ACHN (cell line): ENCODE data around the gene TRIM8.

Experiments
- DNase-seq: peaks from one replicate; pipeline ENCODE4 v3.0.0-alpha.2; 2015
- in situ Hi-C: cut with HindIII; loops from 2 replicates; pipeline ENCODE4 v1.10.0; 2017; ENCODE audit warnings: low sequenced_read_pairs, low pct_ligation_motif_present, low pct_unique_long_range_greater_than_20kb

TRIM8 gene

DNA sequence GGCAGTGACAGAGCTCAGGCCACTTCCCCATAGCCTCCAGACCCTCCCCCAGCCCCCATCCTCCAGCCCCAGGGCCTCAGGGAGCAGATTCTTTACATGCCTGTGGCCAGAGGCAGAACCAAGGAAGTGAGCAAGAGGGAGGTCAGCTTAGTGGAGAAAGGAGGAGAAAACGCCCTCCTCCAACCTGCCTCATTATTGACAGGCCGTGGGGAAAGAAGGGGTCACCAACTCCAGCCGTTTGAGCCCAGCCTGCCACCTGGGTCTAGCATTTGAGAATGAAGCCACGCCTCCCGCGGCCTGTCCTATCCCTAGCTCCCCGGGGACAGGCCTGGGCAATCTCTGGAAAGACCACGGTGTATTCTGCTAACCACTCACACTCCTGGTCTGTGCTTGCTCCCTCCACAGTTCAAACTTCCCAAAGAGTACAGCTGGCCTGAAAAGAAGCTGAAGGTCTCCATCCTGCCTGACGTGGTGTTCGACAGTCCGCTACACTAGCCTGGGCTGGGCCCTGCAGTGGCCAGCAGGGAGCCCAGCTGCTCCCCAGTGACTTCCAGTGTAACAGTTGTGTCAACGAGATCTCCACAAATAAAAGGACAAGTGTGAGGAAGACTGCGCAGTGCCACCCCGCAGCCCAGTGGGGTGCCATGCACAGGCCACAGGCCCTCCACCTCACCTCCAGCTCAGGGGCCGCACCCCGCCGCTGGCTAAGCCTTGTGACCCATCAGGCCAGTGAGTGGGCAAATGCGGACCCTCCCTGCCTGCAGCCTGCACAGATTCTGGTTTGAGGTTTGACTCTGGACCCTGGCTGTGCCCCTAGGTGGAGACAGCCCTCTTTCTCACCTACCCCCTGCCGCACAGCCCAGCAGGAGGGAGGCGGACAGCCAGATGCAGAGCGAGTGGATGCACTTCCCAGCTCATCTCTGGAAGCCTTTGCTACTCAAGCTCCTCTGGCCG is 14.3 kb upstream of the TRIM8 start:
- in situ Hi-C loops = no loop called here
- peak; percentile 96 for DNase-seq

DNA sequence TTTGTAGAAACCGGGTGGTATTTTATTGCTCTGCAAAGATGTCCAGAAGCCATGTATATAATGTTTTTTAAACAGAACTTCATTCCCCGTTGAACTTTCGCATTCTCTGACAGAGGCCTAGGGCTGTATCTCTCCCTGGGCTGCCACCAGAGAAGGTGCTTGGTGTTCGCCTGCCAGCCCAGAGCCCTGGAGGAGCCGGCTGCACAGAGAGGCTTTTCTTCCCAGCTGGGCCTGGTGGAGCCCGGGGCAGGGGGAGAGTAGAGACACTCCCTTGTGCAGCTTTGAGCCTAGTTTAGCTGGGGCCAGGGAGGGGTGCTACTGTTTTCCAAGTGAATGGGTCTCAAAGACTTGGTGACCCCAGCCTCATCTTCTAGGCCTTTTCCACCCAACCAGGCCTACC is 13.6 kb upstream of the TRIM8 start:
- in situ Hi-C loops = no loop called here
- no peak for DNase-seq

- DNase-seq = no peak
- in situ Hi-C loops = no loop called here
Measured at GRCh38 chr10:102631525-102632393, 12.5 kb upstream of the TRIM8 start.

DNA sequence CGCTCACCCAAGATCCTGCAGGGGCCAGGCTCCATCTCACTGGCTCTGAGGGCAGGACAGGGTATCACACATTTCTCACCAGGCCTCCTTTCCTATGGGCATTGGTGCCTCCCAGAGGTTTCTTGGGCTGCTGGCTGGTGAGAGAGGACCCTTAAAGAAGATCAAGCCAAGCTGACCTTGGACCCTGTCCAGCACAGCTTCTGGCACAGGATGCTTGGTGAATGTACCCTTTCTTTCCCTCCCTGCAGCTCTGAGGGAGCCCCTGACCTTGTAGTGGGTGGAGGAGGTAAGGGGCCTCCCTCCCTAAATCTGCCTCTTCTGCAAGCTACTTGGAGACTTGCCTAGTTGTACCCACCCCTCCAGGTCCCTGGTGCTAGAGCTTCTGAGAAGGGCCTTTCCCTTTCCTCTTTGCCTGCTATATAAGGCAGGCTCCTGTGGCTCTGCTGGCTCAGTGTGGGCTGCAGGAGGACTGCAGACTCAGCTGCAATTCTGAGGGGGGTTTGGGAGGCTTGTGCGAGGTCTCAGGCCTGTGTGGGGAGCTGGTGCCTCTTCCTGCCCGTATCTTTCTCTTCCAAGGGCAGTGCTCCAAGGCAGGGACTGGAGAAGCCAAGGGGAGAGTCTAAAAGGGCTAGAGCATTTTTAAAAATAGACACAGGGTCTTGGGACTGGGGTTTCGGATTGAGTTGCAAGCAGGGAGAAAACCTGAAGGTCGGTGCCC is 11.7 kb upstream of the TRIM8 start:
- in situ Hi-C loops = no loop called here
- DNase-seq = no peak

DNA sequence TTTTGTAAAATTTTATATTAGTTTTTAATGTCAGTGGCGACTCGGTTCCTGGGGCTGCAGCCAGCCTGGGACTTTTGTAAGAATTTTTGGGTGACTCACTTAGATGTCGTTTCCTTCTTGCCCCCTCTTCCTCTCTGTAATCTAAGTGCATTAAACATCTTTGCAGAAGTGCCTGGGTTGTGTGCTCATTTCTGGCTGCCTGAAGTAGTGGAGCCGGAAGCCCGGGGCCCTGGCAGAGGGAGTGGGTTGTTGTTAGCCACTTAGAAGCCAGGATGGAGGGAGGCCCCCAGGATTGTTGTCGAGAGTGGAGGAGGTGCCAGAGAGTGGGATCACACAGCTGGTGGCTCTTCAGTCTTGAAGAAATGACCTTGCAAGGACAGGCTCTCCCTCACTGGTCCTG is 11.0 kb upstream of the TRIM8 start:
- DNase-seq = no peak
- in situ Hi-C loops = no loop called here

GRCh38 chr10:102633848-102634247 is 10.4 kb upstream of the TRIM8 start:
- no peak for DNase-seq
- in situ Hi-C loops = no loop called here

DNA sequence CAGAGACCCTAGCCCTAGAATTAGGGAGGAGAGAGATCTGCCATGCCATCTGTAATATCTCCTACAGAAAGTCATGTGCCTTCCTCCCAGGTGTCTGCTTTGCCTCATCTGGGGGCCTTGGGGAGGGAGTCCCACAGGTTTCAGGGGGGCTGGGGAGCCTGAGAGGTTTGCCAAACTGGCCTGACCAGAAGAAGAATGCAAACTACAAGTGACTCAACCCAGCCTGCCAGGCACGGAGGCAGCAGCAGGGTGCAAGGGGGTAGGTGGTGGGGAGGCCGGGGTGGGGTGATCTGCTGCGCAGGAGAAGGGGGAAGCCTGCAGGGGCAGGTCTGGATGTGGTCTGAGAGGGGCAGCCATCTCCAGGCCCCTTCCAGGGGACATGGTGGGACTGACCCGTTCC is 9.6 kb upstream of the TRIM8 start:
- in situ Hi-C loops = no loop called here
- DNase-seq = no peak

GRCh38 chr10:102635377-102635776 is 8.9 kb upstream of the TRIM8 start:
- in situ Hi-C loops = no loop called here
- no peak for DNase-seq

- DNase-seq = no peak
- in situ Hi-C loops = no loop called here
Measured at GRCh38 chr10:102639537-102639936, 4.7 kb upstream of the TRIM8 start.

- in situ Hi-C loops = no loop called here
- peak; percentile 30 for DNase-seq
Measured at GRCh38 chr10:102641402-102641801, 2.9 kb upstream of the TRIM8 start.

- in situ Hi-C loops = no loop called here
- peak; percentile 97 for DNase-seq
Measured at GRCh38 chr10:102641880-102642735, 2.2 kb upstream of the TRIM8 start.

- in situ Hi-C loops = no loop called here
- DNase-seq = peak; percentile 58
Measured at GRCh38 chr10:102642736-102643335, 1.4 kb upstream of the TRIM8 start.

DNA sequence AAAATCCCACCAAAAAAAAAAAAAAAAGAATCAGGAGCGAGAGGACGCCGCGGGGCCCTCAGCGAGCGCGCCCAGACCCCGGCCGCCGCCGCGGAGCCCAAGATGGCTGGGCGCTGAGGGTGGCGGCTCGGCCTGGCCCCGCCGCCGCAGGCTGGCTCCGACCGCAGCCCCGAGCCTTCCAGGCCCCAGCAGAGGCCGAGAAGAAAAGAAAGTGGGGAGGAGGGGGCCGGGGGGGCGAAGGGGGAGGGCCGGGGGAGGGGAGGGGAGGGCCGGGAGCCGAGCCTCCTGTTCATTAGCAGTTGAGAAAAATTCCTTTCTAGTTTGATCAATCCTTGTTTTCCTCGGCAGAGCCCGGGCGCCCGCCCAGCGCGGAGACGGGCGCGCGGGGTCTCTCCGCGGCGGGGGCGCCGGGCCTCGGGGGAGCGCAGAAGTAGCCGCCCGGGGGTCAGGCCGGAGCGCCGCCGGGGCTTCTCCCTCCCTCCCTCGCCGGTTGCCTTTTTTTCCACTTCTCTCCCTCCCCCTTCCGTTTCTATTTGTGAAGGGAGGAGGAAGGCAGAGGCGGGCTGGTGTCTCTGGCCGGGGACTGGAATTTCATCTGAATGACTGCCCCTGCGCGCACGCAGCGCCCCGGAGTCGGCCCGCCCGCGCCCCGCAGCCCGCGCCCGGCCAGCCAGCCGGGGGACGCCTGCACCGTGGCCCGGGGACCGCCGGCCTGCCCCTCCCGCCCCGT is 778 bp upstream of the TRIM8 start:
- peak; percentile 75 for DNase-seq
- in situ Hi-C loops = no loop called here

DNA sequence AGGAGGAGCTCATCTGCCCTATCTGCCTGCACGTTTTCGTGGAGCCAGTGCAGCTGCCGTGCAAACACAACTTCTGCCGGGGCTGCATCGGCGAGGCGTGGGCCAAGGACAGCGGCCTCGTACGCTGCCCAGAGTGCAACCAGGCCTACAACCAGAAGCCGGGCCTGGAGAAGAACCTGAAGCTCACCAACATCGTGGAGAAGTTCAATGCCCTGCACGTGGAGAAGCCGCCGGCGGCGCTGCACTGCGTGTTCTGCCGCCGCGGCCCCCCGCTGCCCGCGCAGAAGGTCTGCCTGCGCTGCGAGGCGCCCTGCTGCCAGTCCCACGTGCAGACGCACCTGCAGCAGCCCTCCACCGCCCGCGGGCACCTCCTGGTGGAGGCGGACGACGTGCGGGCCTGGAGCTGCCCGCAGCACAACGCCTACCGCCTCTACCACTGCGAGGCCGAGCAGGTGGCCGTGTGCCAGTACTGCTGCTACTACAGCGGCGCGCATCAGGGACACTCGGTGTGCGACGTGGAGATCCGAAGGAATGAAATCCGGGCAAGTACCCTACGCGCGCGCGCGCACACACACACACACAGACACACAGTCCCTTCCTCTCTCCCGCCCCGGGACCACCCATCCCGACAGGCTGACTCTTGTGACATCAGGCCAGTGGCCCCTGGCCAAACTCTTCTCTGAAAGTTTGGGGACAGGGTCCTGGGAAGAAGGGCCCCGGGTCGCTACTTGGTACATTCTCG is 538 bp downstream of the TRIM8 start:
- in situ Hi-C loops = no loop called here
- DNase-seq = peak; percentile 82

GRCh38 chr10:102645388-102645740 is 1.1 kb downstream of the TRIM8 start:
- peak; percentile 71 for DNase-seq
- in situ Hi-C loops = no loop called here

- in situ Hi-C loops = no loop called here
- DNase-seq = peak; percentile 70
Measured at GRCh38 chr10:102645741-102646609, 1.7 kb downstream of the TRIM8 start.
